Muscle layer of colon (tissue), 2 donors: ENCODE measurements around the gene MS4A14.

Source experiments
- H3K27ac ChIP-seq: one replicate; pipeline ENCODE4 v1.7.0; 2013; ENCODE audit warnings: low read depth, mild to moderate bottlenecking, low read length, moderate library complexity
- H3K27me3 ChIP-seq, 2 donors: one replicate each; pipeline ENCODE4 v1.7.0; 2013; ENCODE audit warnings: low read length in 2 of 2, mild to moderate bottlenecking in 2 of 2; ENCODE audit not compliant: insufficient read depth in 2 of 2, control insufficient read depth in 1 of 2
- H3K36me3 ChIP-seq: one replicate; pipeline ENCODE4 v1.7.0; 2013; ENCODE audit warnings: mild to moderate bottlenecking, low read length; ENCODE audit not compliant: insufficient read depth
- H3K4me1 ChIP-seq: one replicate; pipeline ENCODE4 v1.7.0; 2013; ENCODE audit warnings: mild to moderate bottlenecking, low read length; ENCODE audit not compliant: insufficient read depth
- H3K4me3 ChIP-seq, 2 donors: one replicate each; pipeline ENCODE4 v1.7.0; 2013; ENCODE audit warnings: low read length in 2 of 2, low read depth in 1 of 2, mild to moderate bottlenecking in 1 of 2, moderate library complexity in 1 of 2
- H3K9ac ChIP-seq: one replicate; pipeline ENCODE4 v1.7.0; 2013; ENCODE audit warnings: low read length
- H3K9me3 ChIP-seq: one replicate; pipeline ENCODE4 v1.7.0; 2013; ENCODE audit warnings: mild to moderate bottlenecking, low read length
- donor health status: abdominal sarcoma.
- donor health status: Adenocarcinoma of cecum.

MS4A14 gene

GRCh38 chr11:60392361-60392760 lies 3.9 kb upstream of the MS4A14 start:
- Histone ChIP-seq H3K36me3 (no peaks in the 10 kb centered on the region), H3K9ac (no peak overlapping the region), H3K4me3 (no peak overlapping the region), H3K4me1 (no peaks in the 10 kb centered on the region), H3K27ac (no peak overlapping the region), H3K27me3 (no peaks in the 10 kb centered on the region), H3K9me3 (no peaks in the 10 kb centered on the region)

GRCh38 chr11:60393016-60393415 lies 3.2 kb upstream of the MS4A14 start:
- no peaks in the 10 kb centered on the region for H3K27me3 ChIP-seq
- no peak overlapping the region for H3K27ac ChIP-seq
- no peaks in the 10 kb centered on the region for H3K4me1 ChIP-seq
- no peak overlapping the region for H3K9ac ChIP-seq
- no peak overlapping the region for H3K4me3 ChIP-seq
- no peaks in the 10 kb centered on the region for H3K36me3 ChIP-seq
- no peaks in the 10 kb centered on the region for H3K9me3 ChIP-seq

GRCh38 chr11:60394666-60395380 lies 1.4 kb upstream of the MS4A14 start:
- no peak overlapping the region for H3K27ac ChIP-seq
- H3K4me3 ChIP-seq = no peak overlapping the region
- H3K9ac ChIP-seq = no peak overlapping the region
- no peaks in the 10 kb centered on the region for H3K27me3 ChIP-seq
- H3K4me1 ChIP-seq = no peaks in the 10 kb centered on the region
- H3K9me3 ChIP-seq = no peaks in the 10 kb centered on the region
- H3K36me3 ChIP-seq = no peaks in the 10 kb centered on the region

- no peaks in the 10 kb centered on the region for H3K9me3 ChIP-seq
- H3K9ac ChIP-seq = no peak overlapping the region
- H3K27ac ChIP-seq = no peak overlapping the region
- H3K4me1 ChIP-seq = no peaks in the 10 kb centered on the region
- no peak overlapping the region for H3K4me3 ChIP-seq
- no peaks in the 10 kb centered on the region for H3K36me3 ChIP-seq
- no peaks in the 10 kb centered on the region for H3K27me3 ChIP-seq
Observed at GRCh38 chr11:60396799-60397198, 540 bp downstream of the MS4A14 start.

GRCh38 chr11:60420015-60420414 lies 23.8 kb downstream of the MS4A14 start:
- Histone ChIP-seq H3K27me3 (no peaks in the 10 kb centered on the region), H3K27ac (no peak overlapping the region), H3K4me3 (no peak overlapping the region), H3K9ac (no peak overlapping the region), H3K9me3 (no peaks in the 10 kb centered on the region), H3K36me3 (no peaks in the 10 kb centered on the region), H3K4me1 (no peaks in the 10 kb centered on the region)

- Histone ChIP-seq H3K9ac (no peak overlapping the region), H3K4me3 (no peak overlapping the region), H3K4me1 (no peaks in the 10 kb centered on the region), H3K27ac (no peak overlapping the region), H3K36me3 (no peaks in the 10 kb centered on the region), H3K27me3 (no peaks in the 10 kb centered on the region), H3K9me3 (no peaks in the 10 kb centered on the region)
Observed at GRCh38 chr11:60422609-60423008, 26.4 kb downstream of the MS4A14 start.

- Histone ChIP-seq H3K9ac (no peak overlapping the region), H3K27ac (no peak overlapping the region), H3K27me3 (no peaks in the 10 kb centered on the region), H3K4me3 (no peak overlapping the region), H3K4me1 (no peaks in the 10 kb centered on the region), H3K9me3 (no peaks in the 10 kb centered on the region), H3K36me3 (no peaks in the 10 kb centered on the region)
Observed at GRCh38 chr11:60428517-60428916, 32.3 kb downstream of the MS4A14 start.

- H3K4me3 ChIP-seq = no peak within 1 kb of the TSS
- no peaks in the 10 kb centered on the region for H3K36me3 ChIP-seq
- no peaks in the 10 kb centered on the region for H3K9me3 ChIP-seq
- H3K27me3 ChIP-seq = no peaks in the 10 kb centered on the region
- H3K4me1 ChIP-seq = no peaks in the 10 kb centered on the region
- H3K27ac ChIP-seq = no peak within 1 kb of the TSS
- no peak within 1 kb of the TSS for H3K9ac ChIP-seq
Observed at GRCh38 chr11:60429272-60429671, 33.0 kb downstream of the MS4A14 start, which contains the start of gene MS4A5. Gene MS4A5 (plus strand): TSS chr11:60429572. CDS start chr11:60429675, 103 bp downstream.

- Histone ChIP-seq H3K9me3 (no peaks in the 10 kb centered on the region), H3K27ac (no peak overlapping the region), H3K4me1 (no peaks in the 10 kb centered on the region), H3K4me3 (no peak overlapping the region), H3K27me3 (no peaks in the 10 kb centered on the region), H3K9ac (no peak overlapping the region), H3K36me3 (no peaks in the 10 kb centered on the region)
Observed at GRCh38 chr11:60431251-60431650, 35.0 kb downstream of the MS4A14 start.

GRCh38 chr11:60433401-60433800 lies 37.1 kb downstream of the MS4A14 start:
- H3K27ac ChIP-seq = no peak overlapping the region
- H3K4me3 ChIP-seq = no peak overlapping the region
- H3K9ac ChIP-seq = no peak overlapping the region
- no peaks in the 10 kb centered on the region for H3K4me1 ChIP-seq
- no peaks in the 10 kb centered on the region for H3K36me3 ChIP-seq
- H3K27me3 ChIP-seq = no peaks in the 10 kb centered on the region
- no peaks in the 10 kb centered on the region for H3K9me3 ChIP-seq

- no peak overlapping the region for H3K27ac ChIP-seq
- no peaks in the 10 kb centered on the region for H3K36me3 ChIP-seq
- no peaks in the 10 kb centered on the region for H3K9me3 ChIP-seq
- H3K27me3 ChIP-seq = no peaks in the 10 kb centered on the region
- H3K4me3 ChIP-seq = no peak overlapping the region
- no peak overlapping the region for H3K9ac ChIP-seq
- no peaks in the 10 kb centered on the region for H3K4me1 ChIP-seq
Observed at GRCh38 chr11:60447070-60447469, 50.8 kb downstream of the MS4A14 start.

GRCh38 chr11:60447846-60448245 lies 51.6 kb downstream of the MS4A14 start:
- no peaks in the 10 kb centered on the region for H3K27me3 ChIP-seq
- H3K36me3 ChIP-seq = no peaks in the 10 kb centered on the region
- H3K4me3 ChIP-seq = no peak overlapping the region
- no peaks in the 10 kb centered on the region for H3K4me1 ChIP-seq
- no peak overlapping the region for H3K27ac ChIP-seq
- no peaks in the 10 kb centered on the region for H3K9me3 ChIP-seq
- H3K9ac ChIP-seq = no peak overlapping the region
